GM21528 (cell line): ENCODE measurements around the gene ZNF705A.
"Not testable (repeated sequence)": the region's sequence is repeated elsewhere in the genome, so short reads cannot be mapped to it uniquely, and the experiment has no call there.

Experiments used
- ATAC-seq: cut with Tn5 transposase; IDR thresholded peaks from one replicate; pipeline ENCODE4 v1.9.1; 2021; ENCODE audit warnings: mild to moderate bottlenecking, moderate library complexity; ENCODE audit not compliant: unreplicated experiment, low FRiP score

Gene ZNF705A

GRCh38 chr12:8183346-8183745, 26.5 kb downstream of the ZNF705A start:
- ATAC-seq = not testable (repeated sequence)

GRCh38 chr12:8184206-8184605, 27.4 kb downstream of the ZNF705A start:
- ATAC-seq = not testable (repeated sequence)

- not testable (repeated sequence) for ATAC-seq
Observed at GRCh38 chr12:8188088-8188487, 31.3 kb downstream of the ZNF705A start.

- ATAC-seq = not testable (repeated sequence)
Observed at GRCh38 chr12:8197685-8198308, 41.0 kb downstream of the ZNF705A start.

GRCh38 chr12:8218711-8219382, 62.0 kb downstream of the ZNF705A start:
- ATAC-seq = not testable (repeated sequence)

- not testable (repeated sequence) for ATAC-seq
Observed at GRCh38 chr12:8221375-8221774, 64.6 kb downstream of the ZNF705A start.

- not testable (repeated sequence) for ATAC-seq
Observed at GRCh38 chr12:8221844-8222243, 65.0 kb downstream of the ZNF705A start.

GRCh38 chr12:8222303-8222702, 65.5 kb downstream of the ZNF705A start:
- not testable (repeated sequence) for ATAC-seq

- not testable (repeated sequence) for ATAC-seq
Observed at GRCh38 chr12:8223646-8224045, 66.8 kb downstream of the ZNF705A start.

- not testable (repeated sequence) for ATAC-seq
Observed at GRCh38 chr12:8224782-8225181, 68.0 kb downstream of the ZNF705A start.

- no peak for ATAC-seq
Observed at GRCh38 chr12:8226355-8226754, 69.5 kb downstream of the ZNF705A start.

GRCh38 chr12:8226992-8227731, 70.3 kb downstream of the ZNF705A start, which contains the start of gene FAM90A1:
FAM90A1 (minus strand) TSS chr12:8227618; CDS start chr12:8224832, 2,786 bp downstream.
- not testable (repeated sequence) for ATAC-seq

- ATAC-seq = not testable (repeated sequence)
Observed at GRCh38 chr12:8227732-8228077, 70.9 kb downstream of the ZNF705A start.

GRCh38 chr12:8228607-8229006, 71.8 kb downstream of the ZNF705A start:
- ATAC-seq = not testable (repeated sequence)

- ATAC-seq = not testable (repeated sequence)
Observed at GRCh38 chr12:8229486-8229885, 72.7 kb downstream of the ZNF705A start.
